Ovary (tissue), 3 donors: ENCODE measurements around the gene ANKFN1.

ENCODE experiments used
- CTCF ChIP-seq, 3 donors: fragments of 450-650 bp in 2 of 3; fragments of 200-600 bp in 1 of 3; IDR thresholded peaks; one replicate each; pipeline versions ENCODE4 v1.5.1 to v1.8.0; 2016 to 2022; ENCODE audit warnings: antibody characterized with exemption in 3 of 3, mild to moderate bottlenecking in 1 of 3
- POLR2A ChIP-seq: fragments of 450-650 bp; IDR thresholded peaks from one replicate; pipeline ENCODE4 v1.6.1; 2017; ENCODE audit warnings: antibody characterized with exemption, mild to moderate bottlenecking, moderate library complexity
- donor health status: DM: no; HTN: no; CAD: no.

GRCh38 chr17:56149266-56150036 lies 3.8 kb upstream of the ANKFN1 start:
- no peak for TF ChIP-seq CTCF (IDR thresholded peaks at IDR 0.05)
- TF ChIP-seq POLR2A: no peak
